GM21717 (cell line): ENCODE measurements around the gene GTF2A1L.

ENCODE experiments used
- ATAC-seq: cut with Tn5 transposase; IDR thresholded peaks from one replicate; pipeline ENCODE4 v1.9.1; 2021; ENCODE audit warnings: mild to moderate bottlenecking, moderate library complexity; ENCODE audit not compliant: unreplicated experiment

The GTF2A1L gene

GRCh38 chr2:48728295-48728694, 110.6 kb downstream of the GTF2A1L start:
- ATAC-seq, result no peak

GRCh38 chr2:48728840-48729239, 111.2 kb downstream of the GTF2A1L start:
- ATAC-seq, result no peak
